Stomach (tissue), 9 donors: ENCODE data around the gene HIVEP1. TPM values are rescaled to one million over a fixed set of nuclear protein-coding genes. Genes with fewer than 3 reads are reported as not detected.

Source experiments
- DNase-seq, 2 donors: peaks; one replicate each; pipeline versions ENCODE4 v3.0.0 to v3.0.0-alpha.2; 2013 to 2019
- H3K27ac ChIP-seq, 5 donors: fragments of 200-600 bp in 4 of 5; sonication (generic) in 4 of 5; one replicate each; pipeline ENCODE4 v1.5.1; 2013 to 2019; ENCODE audit warnings: mild to moderate bottlenecking in 1 of 5, moderate library complexity in 1 of 5
- H3K27me3 ChIP-seq, 3 donors: fragments of 200-600 bp; sonication (generic); one replicate each; pipeline ENCODE4 v1.5.1; 2017 to 2019; ENCODE audit warnings: mixed run types in 1 of 3
- H3K36me3 ChIP-seq, 4 donors: fragments of 200-600 bp; sonication (generic); 1 replicate in 3 of 4; 2 replicates in 1 of 4; pipeline ENCODE4 v1.5.1; 2016 to 2019
- H3K4me1 ChIP-seq, 4 donors: fragments of 200-600 bp; sonication (generic); one replicate each; pipeline ENCODE4 v1.5.1; 2016 to 2019
- H3K4me3 ChIP-seq, 4 donors: fragments of 200-600 bp; sonication (generic) in 3 of 4; one replicate each; pipeline ENCODE4 v1.5.1; 2016 to 2019; ENCODE audit warnings: mild to moderate bottlenecking in 1 of 4
- H3K9me3 ChIP-seq, 4 donors: fragments of 200-600 bp; sonication (generic); one replicate each; pipeline ENCODE4 v1.5.1; 2016 to 2019
- EP300 ChIP-seq: sonication (generic); formaldehyde crosslinking; IDR thresholded peaks from one replicate; pipeline ENCODE4 v1.6.1; 2017; ENCODE audit warnings: antibody characterized with exemption
- POLR2A ChIP-seq, 4 donors: fragments of 450-650 bp; IDR thresholded peaks; one replicate each; pipeline ENCODE4 v1.6.1; 2016; ENCODE audit warnings: antibody characterized with exemption in 4 of 4, control low read depth in 2 of 4, mild to moderate bottlenecking in 1 of 4, moderate library complexity in 1 of 4
- POLR2AphosphoS5 ChIP-seq, 3 donors: sonication (generic); formaldehyde crosslinking; IDR thresholded peaks; one replicate each; pipeline ENCODE4 v1.6.1; 2016; ENCODE audit warnings: antibody characterized with exemption in 3 of 3
- WGBS, 5 donors: extraction: QIAGEN DNeasy Blood & Tissue Kit in 3 of 5; methylation state at CpG; one replicate each; pipeline versions ENCODE4 v1.1.5 to v1.1.7; 2013 to 2018; 5-methylcytosine and 5-hydroxymethylcytosine counted together
- intact Hi-C: fragments of 100-400 bp; cut with DNase I; formaldehyde crosslinking; loops from one replicate; pipeline ENCODE4 v1.15.1; 2023; ENCODE audit warnings: low total_unique reads
- polyA plus RNA-seq, 3 donors: library from polyadenylated mRNA; stranded (reverse); fragments of 200-250 nt; gene quantifications; one replicate each; pipeline ENCODE4 v1.2.3, GENCODE V29; 2013
- total RNA-seq, 5 donors: library from RNA; depleted of rRNA; stranded (reverse); fragments of >200 nt; gene quantifications; one replicate each; pipeline versions ENCODE4 v1.1.0 to v1.2.3, GENCODE V29; 2014 to 2016
- TF ChIP-seq, protein P1 (sequence below), 7 experiments: fragments of 450-650 bp in 4 of 7; fragments of 200-600 bp in 3 of 7; sonication (generic) in 3 of 7; IDR thresholded peaks; one replicate each; pipeline ENCODE4 v1.5.1; 2016 to 2019; ENCODE audit warnings: antibody characterized with exemption in 7 of 7, control low read depth in 2 of 7, mild to moderate bottlenecking in 1 of 7
- donor health status: healthy with polysubstance abuse.
- donor health status: Bipolar disorder and iron deficiency.
- donor health status: healthy.

HIVEP1 gene
- total and polyA plus RNA-seq, 8 donors, result 2.0 to 19.6 (median 14.1) TPM

DNA sequence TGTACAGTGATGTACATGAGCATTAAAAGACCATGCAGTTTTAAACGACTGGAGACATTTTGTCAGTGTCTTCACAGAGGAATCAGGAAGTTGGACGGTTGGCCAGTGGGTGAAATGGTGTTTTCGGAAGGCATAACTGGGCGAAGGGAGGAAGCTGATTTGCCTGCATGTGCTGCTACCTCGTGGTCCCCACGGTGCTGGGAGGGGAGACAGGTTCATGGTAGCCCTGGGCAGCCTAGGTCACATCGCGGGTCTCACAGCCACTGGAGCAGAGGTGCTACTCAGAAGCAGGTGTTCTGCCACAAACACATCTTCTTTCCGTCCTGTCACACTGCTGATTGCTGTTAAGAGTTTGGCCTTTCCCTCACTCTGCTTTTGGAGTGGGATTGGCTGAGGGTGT lies 35.2 kb downstream of the HIVEP1 start:
- no peak for DNase-seq
- Histone ChIP-seq H3K36me3 (no peaks in the 10 kb centered on the region), H3K4me3 (no peak overlapping the region), H3K9me3 (no peaks in the 10 kb centered on the region), H3K27ac (no peak overlapping the region), H3K27me3 (no peaks in the 10 kb centered on the region), H3K4me1 (peaks cover 7 to 27% (median 16%) of the 10 kb centered on the region in 4 donors)
- WGBS, 5 donors, result 78 to 93% (median 91%) methylated on average over 9 of the region's 9 CpGs
- intact Hi-C loops, result no loop called here
- TF ChIP-seq, protein P1, sequence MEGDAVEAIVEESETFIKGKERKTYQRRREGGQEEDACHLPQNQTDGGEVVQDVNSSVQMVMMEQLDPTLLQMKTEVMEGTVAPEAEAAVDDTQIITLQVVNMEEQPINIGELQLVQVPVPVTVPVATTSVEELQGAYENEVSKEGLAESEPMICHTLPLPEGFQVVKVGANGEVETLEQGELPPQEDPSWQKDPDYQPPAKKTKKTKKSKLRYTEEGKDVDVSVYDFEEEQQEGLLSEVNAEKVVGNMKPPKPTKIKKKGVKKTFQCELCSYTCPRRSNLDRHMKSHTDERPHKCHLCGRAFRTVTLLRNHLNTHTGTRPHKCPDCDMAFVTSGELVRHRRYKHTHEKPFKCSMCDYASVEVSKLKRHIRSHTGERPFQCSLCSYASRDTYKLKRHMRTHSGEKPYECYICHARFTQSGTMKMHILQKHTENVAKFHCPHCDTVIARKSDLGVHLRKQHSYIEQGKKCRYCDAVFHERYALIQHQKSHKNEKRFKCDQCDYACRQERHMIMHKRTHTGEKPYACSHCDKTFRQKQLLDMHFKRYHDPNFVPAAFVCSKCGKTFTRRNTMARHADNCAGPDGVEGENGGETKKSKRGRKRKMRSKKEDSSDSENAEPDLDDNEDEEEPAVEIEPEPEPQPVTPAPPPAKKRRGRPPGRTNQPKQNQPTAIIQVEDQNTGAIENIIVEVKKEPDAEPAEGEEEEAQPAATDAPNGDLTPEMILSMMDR (IDR thresholded peaks at IDR 0.05), result no peak
- TF ChIP-seq POLR2AphosphoS5 (IDR thresholded peaks at IDR 0.05) (no peak), EP300 (no peak), POLR2A (IDR thresholded peaks at IDR 0.05) (no peak)

DNA sequence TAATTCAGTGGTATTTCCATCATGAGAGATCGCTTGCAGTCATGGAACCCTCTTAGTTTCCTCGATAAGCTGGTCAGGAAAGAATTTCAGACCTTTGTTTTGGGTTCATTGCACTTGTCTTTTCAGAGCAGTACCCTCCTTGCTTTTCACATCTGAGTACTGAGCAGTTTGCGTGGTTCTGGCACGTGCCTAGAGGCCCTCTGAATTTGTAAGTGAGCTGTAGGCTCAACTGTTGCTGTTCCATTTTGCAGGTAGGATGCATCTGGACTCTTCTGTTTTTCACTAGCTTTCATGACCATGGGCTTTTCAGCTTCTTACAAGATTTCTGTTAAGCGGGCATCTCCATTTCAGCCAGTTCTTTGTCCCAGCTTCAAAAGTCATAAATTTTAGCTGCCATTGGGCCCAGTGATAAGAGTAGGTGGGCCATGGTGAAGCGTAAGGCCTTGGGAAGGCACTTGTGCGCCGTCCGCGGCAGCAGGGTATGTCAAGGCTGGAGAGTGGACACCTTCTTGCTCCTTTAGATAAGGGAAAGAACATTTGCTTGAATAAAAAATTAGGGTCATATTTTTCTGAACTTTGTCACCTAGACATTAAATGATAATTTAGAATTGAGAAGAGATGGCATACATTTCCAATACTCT lies 35.8 kb downstream of the HIVEP1 start:
- Histone ChIP-seq H3K36me3 (no peaks in the 10 kb centered on the region), H3K9me3 (no peaks in the 10 kb centered on the region), H3K27ac (no peak overlapping the region), H3K4me1 (peaks cover 7 to 33% (median 16%) of the 10 kb centered on the region in 4 donors), H3K4me3 (no peak overlapping the region), H3K27me3 (no peaks in the 10 kb centered on the region)
- 89 to 97% (median 92%) methylated on average over 10 of the region's 10 CpGs for WGBS, 5 donors
- intact Hi-C loops, result no loop called here
- no peak for DNase-seq
- TF ChIP-seq POLR2A (IDR thresholded peaks at IDR 0.05), result no peak

DNA sequence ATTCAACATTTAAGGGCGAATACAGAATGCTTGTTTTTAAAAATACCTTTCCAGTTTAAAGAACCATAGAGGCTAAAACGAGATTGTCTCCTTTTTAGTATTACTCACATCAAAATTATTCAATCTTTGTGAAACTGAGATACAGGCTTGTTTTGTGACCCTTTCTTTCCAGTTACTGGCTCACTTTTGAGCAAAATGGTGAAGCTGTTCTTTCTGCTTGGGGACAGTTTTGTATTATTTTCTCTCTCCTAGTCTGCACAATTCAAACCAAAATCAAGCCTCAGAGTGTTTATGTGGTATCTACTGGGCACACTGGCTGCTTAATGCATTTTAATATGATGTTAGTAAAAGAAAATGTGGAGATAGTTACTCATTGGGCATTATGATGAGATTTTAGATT lies 36.5 kb downstream of the HIVEP1 start:
- no peak overlapping the region for H3K27ac ChIP-seq
- H3K36me3 ChIP-seq, result no peaks in the 10 kb centered on the region
- no peak for DNase-seq
- peaks cover 7 to 34% (median 16%) of the 10 kb centered on the region in 4 donors for H3K4me1 ChIP-seq
- H3K27me3 ChIP-seq, result no peaks in the 10 kb centered on the region
- H3K4me3 ChIP-seq, result no peak overlapping the region
- intact Hi-C loops, result no loop called here
- H3K9me3 ChIP-seq, result no peaks in the 10 kb centered on the region
- TF ChIP-seq POLR2AphosphoS5 (IDR thresholded peaks at IDR 0.05) (no peak), POLR2A (IDR thresholded peaks at IDR 0.05) (no peak), EP300 (no peak)
- TF ChIP-seq, protein P1 (IDR thresholded peaks at IDR 0.05), result no peak
- 73 to 84% (median 81%) methylated on average over 2 of the region's 2 CpGs for WGBS, 5 donors

DNA sequence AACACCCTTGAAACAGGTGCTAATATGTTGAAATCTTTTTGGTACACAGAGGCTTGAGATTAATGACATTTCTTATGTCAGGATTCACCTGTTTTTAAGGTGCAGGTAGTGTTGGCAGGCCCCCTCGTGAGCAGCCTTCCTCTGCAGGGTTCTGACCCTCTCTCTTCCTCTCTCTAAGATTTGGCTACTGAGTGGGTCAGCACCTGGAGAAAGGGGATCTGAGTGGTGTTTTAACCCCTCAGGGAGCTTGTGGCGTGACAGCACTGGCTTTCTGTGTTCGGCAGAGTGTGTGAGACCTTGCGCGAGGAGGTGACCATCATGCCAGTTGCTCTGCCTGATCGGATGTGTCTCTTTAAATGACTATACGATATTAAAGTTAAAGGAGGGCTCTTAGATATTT lies 37.1 kb downstream of the HIVEP1 start:
- intact Hi-C loops, result no loop called here
- no peaks in the 10 kb centered on the region for H3K9me3 ChIP-seq
- no peak for DNase-seq
- H3K27ac ChIP-seq, result no peak overlapping the region
- TF ChIP-seq EP300 (no peak), POLR2A (IDR thresholded peaks at IDR 0.05) (no peak), POLR2AphosphoS5 (IDR thresholded peaks at IDR 0.05) (no peak)
- TF ChIP-seq, protein P1 (IDR thresholded peaks at IDR 0.05), result no peak
- peaks cover 7 to 33% (median 16%) of the 10 kb centered on the region in 4 donors for H3K4me1 ChIP-seq
- no peaks in the 10 kb centered on the region for H3K36me3 ChIP-seq
- 86 to 93% (median 88%) methylated on average over 7 of the region's 7 CpGs for WGBS, 5 donors
- no peaks in the 10 kb centered on the region for H3K27me3 ChIP-seq
- no peak overlapping the region for H3K4me3 ChIP-seq

DNA sequence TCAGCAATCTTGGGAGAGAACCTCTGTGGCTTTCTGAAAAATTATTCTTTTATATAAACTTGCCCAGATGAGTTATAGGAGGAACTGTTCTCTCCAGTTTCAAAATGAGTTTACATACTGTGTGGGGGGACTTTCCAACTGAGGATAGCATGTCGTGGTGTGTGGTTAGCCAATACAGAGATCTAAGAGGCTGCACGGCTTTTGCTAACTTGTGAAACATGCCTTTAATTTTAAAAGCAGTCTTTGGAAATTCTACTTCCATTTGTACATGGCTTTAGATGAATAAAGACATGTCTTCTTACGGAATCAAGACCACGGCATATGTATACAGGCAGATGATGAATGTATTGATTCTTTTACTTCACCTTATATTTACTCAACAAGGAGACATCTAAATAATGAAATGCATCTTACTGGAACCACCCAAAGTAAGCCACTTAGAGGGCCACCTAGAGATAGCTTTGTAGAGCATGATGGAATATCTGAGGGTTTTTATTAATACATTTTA lies 39.8 kb downstream of the HIVEP1 start:
- Histone ChIP-seq H3K27ac (peak overlapping the region in 1 of 5 donors; percentile 28), H3K36me3 (no peaks in the 10 kb centered on the region), H3K4me3 (no peak overlapping the region), H3K27me3 (no peaks in the 10 kb centered on the region), H3K9me3 (no peaks in the 10 kb centered on the region), H3K4me1 (peaks cover 0 to 19% (median 5%) of the 10 kb centered on the region in 4 donors)
- WGBS, 5 donors, result 58 to 67% (median 62%) methylated on average over 4 of the region's 4 CpGs
- intact Hi-C loops, result no loop called here
- TF ChIP-seq, protein P1 (IDR thresholded peaks at IDR 0.05), result no peak
- no peak for TF ChIP-seq POLR2A (IDR thresholded peaks at IDR 0.05)
- TF ChIP-seq POLR2AphosphoS5 (IDR thresholded peaks at IDR 0.05), result no peak
- no peak for TF ChIP-seq EP300
- peak in 1 of 2 donors; percentile 71 for DNase-seq
